Urothelium cell line (cell line): ENCODE data around the gene NSD2.
"Not testable (repeated sequence)": the region's sequence is repeated elsewhere in the genome, so short reads cannot be mapped to it uniquely, and the experiment has no call there.

Source experiments
- DNase-seq: peaks from one replicate; pipeline ENCODE4 v3.0.0; 2011; ENCODE audit warnings: low spot score, mixed read lengths
- FAIRE-seq: peaks from 2 replicates; lab custom pipeline; 2011; peaks lifted over from hg19 to GRCh38; lab: Jason Lieb, UNC

The NSD2 gene

GRCh38 chr4:1841201-1841886 is 29.8 kb upstream of the NSD2 start:
- FAIRE-seq, result no peak
- DNase-seq, result no peak

GRCh38 chr4:1841887-1842210 is 29.3 kb upstream of the NSD2 start:
- no peak for FAIRE-seq
- DNase-seq, result no peak

DNA sequence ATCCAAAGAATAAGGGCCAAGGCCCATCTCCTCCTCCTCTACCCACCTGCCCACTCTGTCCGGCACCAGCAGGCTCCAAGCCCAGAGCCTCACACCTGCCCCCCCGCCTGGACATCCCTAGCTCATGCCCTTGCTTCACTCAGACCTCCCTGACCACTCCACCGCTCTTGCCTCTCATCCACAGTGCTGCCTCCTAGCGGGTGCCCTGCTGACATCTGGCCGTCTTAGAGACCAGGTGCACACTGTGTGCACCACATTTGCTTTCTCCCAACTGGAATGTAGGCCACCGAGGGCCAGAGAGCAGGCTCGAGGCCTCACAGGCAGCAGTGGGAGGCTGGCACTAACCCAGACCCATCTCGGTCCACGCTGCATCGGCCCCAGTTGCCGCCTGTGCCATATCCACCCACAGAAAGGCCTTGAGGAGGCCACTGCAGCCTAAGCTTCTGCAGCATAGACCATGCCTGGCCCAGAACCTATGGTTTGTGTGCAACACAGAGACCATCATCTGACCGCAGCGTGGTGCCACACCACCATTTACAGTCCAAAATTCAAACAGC is 28.8 kb upstream of the NSD2 start:
- FAIRE-seq (no peak), DNase-seq (no peak)

DNA sequence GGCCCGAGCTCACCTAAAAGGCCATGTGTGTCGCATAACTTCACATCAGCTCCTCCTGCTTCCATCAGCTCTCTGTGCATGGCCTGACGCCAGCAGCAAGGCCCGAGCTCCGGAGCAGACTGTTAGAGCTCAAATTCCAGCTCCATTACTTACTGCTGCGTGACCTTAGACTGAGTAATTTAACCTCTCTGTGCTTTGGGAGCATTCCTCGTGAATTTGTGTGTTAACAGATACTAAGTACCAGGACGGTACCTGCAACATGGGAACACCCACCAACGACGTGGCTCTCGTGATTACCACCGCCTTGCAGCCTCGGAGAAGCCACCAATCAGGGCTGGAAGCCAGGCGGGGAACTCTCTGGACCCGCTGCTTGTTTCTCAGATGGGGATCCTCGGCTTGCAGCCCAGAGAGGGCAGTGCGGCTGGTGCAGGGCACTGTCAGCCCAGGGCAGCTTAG is 28.2 kb upstream of the NSD2 start:
- no peak for DNase-seq
- no peak for FAIRE-seq

GRCh38 chr4:1843852-1844251 is 27.3 kb upstream of the NSD2 start:
- DNase-seq, result no peak
- FAIRE-seq, result no peak

- not testable (repeated sequence) for FAIRE-seq, DNase-seq
These were observed 26.6 kb upstream of the NSD2 start for GRCh38 chr4:1844618-1845017.

- DNase-seq (no peak), FAIRE-seq (no peak)
These were observed 24.6 kb upstream of the NSD2 start for GRCh38 chr4:1846580-1846979.

DNA sequence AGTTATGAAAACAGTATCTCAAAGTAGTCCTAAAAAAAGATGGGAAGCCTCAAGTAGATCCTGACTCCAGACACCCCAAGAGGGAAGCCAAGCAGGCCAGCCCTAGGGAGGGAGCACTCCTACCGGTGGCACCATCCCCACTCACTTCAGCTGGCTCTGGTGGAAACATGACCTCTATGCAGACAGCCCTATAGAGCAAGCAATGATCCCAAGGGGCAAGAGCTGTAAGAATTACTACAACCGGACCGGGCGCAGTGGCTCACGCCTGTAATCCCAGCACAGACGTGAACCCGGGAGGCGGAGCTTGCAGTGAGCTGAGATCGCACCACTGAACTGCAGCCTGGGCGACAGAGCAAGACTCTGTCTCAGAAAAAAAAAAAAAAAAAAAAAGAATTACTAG is 20.9 kb upstream of the NSD2 start:
- DNase-seq, result no peak
- no peak for FAIRE-seq

- FAIRE-seq, result no peak
- no peak for DNase-seq
These were observed 20.0 kb upstream of the NSD2 start for GRCh38 chr4:1851160-1851559.

DNA sequence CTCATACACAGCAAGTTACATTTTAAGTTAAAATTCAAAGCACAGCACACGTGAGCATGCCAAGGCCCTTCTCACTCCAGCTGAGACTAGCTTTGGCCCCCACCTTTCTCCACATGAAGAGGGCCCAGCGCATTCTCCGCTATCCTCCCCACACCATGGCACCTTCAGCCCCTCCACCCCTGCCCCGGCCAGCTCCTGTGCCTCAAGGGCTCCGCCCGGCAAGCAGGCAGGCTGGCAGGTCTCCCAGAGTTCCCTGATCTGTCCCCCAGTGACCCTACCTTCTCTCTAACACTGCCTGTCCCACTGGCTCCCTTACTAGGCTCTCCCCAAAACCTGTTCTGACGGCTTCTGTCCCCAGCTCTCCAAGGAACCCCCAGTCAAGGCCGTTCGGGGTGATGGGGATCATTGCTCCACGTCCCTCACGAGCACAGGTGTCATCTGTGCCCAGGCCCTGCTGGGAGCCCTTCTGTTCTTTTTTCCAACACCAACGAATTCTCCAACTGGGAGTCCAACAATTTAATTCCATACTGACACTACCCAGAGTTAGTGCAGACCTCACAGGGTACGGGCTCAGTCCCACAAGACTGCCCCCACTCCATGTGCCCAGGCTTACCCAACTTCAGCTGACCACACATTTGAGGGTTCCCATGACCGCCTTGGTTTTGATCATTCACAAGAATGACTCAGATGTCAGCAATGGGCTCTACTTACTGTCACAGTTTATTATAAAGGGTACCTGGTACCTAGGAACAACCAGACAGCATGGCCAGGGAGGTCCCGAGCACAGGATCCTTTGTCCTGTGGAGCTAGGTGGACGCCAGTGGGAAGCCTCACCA is 19.4 kb upstream of the NSD2 start:
- no peak for FAIRE-seq
- DNase-seq, result no peak

DNA sequence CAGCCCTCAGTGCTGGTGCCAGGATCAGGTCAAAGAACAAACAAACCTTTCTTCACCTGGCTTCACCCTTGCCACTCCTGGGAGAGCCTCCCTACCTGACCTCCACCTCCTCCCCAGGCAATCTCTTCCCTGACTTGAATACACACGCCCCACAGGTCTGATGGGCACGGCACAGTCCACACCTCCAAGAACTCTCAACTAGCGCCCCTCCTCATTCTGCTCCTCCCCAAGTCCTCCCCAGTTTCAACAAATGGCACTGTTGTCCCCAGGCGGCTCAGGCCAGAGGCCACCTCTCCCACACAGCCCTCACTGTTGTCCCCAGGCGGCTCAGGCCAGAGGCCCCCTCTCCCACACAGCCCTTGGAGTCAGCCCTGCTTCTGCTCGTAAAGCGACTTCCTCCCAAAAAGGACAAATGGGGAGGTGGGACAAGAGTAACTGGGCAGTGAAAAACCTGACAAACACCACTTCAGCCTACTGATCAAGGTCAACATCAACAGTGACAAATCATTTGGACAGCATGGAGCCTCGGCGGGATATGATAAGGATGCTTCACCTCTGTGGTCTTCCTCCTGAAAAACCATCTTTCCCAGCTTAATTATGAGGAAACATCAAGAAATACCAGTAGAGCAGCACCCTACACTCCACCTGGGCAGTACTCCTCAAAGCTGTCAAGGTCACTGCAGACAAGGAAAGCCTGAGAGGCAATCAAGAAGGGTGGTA is 18.1 kb upstream of the NSD2 start:
- no peak for DNase-seq
- FAIRE-seq, result no peak

GRCh38 chr4:1854752-1855151 is 16.4 kb upstream of the NSD2 start:
- DNase-seq (no peak), FAIRE-seq (no peak)

DNA sequence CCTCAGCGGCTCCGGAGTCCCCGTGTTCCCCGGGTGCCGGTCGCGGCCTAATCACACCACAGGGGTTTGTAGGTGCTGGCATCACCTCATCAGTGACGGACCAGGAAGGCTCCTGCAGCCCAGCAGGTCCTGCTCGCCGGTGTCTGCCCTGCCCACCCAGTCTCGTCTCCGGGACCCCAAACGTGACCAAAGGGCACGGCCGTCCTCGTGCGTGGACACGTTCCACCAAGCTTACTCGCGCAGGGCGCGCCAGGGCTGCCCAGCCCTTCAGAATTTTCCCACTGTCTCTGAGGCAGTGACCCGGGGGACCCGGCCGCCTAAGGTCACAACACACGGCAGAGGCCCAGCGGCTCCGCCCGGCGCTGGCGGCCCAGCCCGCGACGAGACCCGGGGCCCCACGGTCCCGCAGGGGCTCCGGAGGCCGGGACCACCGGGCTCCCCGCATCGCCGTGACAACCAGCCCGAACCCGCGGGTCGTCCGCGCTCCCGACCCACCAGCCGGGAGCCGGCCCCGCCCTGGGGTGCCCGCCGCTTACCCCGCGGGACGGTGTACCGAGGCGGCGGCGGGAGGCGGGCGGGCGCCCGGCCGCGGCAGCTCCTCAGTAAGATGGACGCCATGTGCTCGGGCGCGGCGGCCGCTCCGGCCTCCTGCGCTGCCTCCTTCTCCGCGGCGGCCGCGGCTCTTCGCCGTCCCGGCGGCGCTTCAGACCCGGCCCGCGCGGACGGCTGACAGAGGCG is 15.7 kb upstream of the NSD2 start:
- no peak for FAIRE-seq
- DNase-seq, result no peak

- DNase-seq (peak; percentile 92), FAIRE-seq (peak; percentile 95)
These were observed 14.9 kb upstream of the NSD2 start, which contains the start of gene LETM1 for GRCh38 chr4:1856071-1856942. Gene LETM1, minus strand, starts transcription at chr4:1856156. Its CDS starts 206 bp downstream, at chr4:1855950.

GRCh38 chr4:1856943-1857699 is 14.1 kb upstream of the NSD2 start:
- DNase-seq (no peak), FAIRE-seq (no peak)

GRCh38 chr4:1857931-1858330 is 13.3 kb upstream of the NSD2 start:
- DNase-seq (no peak), FAIRE-seq (no peak)

GRCh38 chr4:1859389-1859753 is 11.8 kb upstream of the NSD2 start:
- no peak for DNase-seq
- no peak for FAIRE-seq

DNA sequence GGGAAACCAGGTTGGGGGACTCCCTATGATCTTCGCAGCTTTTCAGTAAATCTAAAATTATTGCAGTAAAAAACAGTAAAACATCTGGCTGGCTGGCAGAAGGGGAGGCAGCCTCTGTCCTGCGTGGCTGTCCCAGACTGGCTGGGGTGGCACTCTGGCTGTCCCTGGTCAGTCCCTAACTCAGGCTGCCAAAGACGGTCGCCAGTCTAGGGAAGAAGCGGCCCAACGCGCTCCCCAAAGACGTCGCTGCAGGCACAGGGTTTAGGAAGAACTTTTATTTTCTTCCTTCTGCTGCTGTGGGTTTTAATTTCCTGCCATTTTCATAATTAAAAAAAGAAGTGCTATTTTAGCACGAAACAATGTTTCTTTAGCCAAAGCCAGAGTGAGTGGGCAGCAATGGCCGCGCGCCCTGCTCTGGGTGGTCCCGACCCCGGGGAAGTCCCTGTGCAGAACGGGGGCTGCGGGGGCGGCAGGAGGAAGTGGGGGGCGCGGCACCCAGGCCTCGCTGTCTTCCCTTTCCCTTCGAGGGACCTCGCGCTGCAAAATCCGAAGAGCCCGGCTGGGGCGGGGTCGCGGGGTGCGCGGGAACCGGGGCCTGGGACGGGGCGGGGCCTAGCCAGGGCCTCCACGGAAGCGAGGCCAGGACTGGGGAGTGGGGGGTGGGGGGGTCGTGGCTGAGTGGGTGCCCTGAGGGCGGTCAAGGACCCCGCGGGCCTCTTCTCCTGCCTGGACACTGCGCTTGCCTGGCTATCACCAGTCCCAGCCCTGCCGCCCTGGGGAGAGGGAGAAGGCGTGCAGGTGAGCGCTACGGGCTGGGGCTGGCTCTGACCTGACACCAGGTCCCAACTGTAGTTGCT is 8.9 kb upstream of the NSD2 start:
- FAIRE-seq (no peak), DNase-seq (no peak)
